Measurements from ENCODE around the gene FCER2. TPM values are rescaled to one million over a fixed set of nuclear protein-coding genes. Genes with fewer than 3 reads are reported as not detected.

The FCER2 gene, protein sequence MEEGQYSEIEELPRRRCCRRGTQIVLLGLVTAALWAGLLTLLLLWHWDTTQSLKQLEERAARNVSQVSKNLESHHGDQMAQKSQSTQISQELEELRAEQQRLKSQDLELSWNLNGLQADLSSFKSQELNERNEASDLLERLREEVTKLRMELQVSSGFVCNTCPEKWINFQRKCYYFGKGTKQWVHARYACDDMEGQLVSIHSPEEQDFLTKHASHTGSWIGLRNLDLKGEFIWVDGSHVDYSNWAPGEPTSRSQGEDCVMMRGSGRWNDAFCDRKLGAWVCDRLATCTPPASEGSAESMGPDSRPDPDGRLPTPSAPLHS
- total RNA-seq (1 to 10 TPM in 1 of 5 donors, not detected in 4; 1.5 TPM), polyA plus RNA-seq (under 1 TPM in 1 of 3 donors, not detected in 2; 0.48 TPM)
- long read RNA-seq, donor 1 = 0 reads
- long read RNA-seq, donor 2, partial matches to known transcripts = 0 of 1 reads
- long read RNA-seq, donor 2, other reads (novel, unspliced or antisense) = 0 of 1 reads
- long read RNA-seq, donor 3 = 0 reads
- long read RNA-seq, donor 4 = 0 reads
- long read RNA-seq, donor 5 = 0 reads
- long read RNA-seq, donor 6, partial matches to known transcripts = 0 of 1 reads
- long read RNA-seq, donor 6, other reads (novel, unspliced or antisense) = 0 of 1 reads
- long read RNA-seq, donor 7, partial matches to known transcripts = 0 of 1 reads
- long read RNA-seq, donor 7, other reads (novel, unspliced or antisense) = 0 of 1 reads
- long read RNA-seq, donor 8 = 0 reads
- long read RNA-seq, donor 9 = 0 reads
- long read RNA-seq, donor 10 = 0 reads

DNA sequence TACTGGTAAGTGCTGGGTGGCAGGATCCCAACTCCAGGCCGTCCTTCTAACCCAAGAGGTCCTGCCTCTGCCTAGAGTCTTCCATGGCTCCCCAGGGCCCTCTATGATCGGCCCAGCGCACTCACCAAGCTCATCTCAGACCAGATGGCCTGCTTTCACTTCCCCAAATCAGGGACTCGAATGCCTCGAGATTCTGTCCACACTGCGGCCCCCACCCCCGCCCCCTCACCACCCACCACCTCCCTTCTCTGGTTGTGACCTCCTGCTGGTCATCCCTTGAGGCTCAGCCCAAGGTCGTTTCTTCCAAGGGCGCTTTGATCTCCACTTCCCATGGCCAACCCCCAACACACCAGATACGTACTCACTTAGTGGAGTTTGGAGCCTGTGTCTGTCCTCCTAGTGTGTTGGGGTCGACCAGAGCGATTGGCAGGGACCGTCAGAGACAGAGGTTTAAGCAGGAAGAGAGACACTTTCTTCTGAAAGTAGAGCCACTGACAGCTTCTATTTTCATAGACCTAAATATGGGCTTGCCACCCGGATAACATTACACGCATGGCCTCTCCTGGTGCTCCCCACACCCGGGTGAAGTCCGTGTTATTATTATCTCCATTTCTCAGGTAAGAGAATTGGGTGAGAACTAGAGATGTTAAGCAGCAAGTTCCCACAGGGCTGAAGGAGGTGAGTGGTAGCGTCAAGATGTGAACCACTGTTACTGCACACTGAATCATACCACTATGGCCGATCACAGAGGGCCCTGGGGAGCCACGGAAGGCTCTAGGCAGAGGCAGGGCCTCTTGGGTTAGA, at the start of gene FCER2:
Gene FCER2 (minus strand): TSS at position 478 of the 804 bp plus-strand sequence. CDS start 2,371 bp downstream, outside the sequence.
- Histone ChIP-seq H3K27me3 (peaks cover 4 to 82% (median 29%) of the 10 kb centered on the region in 3 donors), H3K4me1 (peaks cover 0 to 9% (median 0%) of the 10 kb centered on the region in 4 donors), H3K36me3 (no peaks in the 10 kb centered on the region), H3K4me3 (no peak within 1 kb of the TSS), H3K27ac (no peak within 1 kb of the TSS), H3K9me3 (no peaks in the 10 kb centered on the region)
- WGBS, 5 donors = 54 to 59% (median 59%) methylated on average over 18 to 20 of the region's 20 CpGs
- intact Hi-C loops (cut with DNase I; ENCODE audit: low total_unique reads) = no loop called here
- TF ChIP-seq POLR2A (IDR thresholded peaks at IDR 0.05) (no peak), EP300 (IDR thresholded peaks at IDR 0.05) (no peak), POLR2AphosphoS5 (IDR thresholded peaks at IDR 0.05) (no peak)
- TF ChIP-seq, protein P1, sequence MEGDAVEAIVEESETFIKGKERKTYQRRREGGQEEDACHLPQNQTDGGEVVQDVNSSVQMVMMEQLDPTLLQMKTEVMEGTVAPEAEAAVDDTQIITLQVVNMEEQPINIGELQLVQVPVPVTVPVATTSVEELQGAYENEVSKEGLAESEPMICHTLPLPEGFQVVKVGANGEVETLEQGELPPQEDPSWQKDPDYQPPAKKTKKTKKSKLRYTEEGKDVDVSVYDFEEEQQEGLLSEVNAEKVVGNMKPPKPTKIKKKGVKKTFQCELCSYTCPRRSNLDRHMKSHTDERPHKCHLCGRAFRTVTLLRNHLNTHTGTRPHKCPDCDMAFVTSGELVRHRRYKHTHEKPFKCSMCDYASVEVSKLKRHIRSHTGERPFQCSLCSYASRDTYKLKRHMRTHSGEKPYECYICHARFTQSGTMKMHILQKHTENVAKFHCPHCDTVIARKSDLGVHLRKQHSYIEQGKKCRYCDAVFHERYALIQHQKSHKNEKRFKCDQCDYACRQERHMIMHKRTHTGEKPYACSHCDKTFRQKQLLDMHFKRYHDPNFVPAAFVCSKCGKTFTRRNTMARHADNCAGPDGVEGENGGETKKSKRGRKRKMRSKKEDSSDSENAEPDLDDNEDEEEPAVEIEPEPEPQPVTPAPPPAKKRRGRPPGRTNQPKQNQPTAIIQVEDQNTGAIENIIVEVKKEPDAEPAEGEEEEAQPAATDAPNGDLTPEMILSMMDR (IDR thresholded peaks at IDR 0.05) = no peak
- DNase-seq = no peak

DNA sequence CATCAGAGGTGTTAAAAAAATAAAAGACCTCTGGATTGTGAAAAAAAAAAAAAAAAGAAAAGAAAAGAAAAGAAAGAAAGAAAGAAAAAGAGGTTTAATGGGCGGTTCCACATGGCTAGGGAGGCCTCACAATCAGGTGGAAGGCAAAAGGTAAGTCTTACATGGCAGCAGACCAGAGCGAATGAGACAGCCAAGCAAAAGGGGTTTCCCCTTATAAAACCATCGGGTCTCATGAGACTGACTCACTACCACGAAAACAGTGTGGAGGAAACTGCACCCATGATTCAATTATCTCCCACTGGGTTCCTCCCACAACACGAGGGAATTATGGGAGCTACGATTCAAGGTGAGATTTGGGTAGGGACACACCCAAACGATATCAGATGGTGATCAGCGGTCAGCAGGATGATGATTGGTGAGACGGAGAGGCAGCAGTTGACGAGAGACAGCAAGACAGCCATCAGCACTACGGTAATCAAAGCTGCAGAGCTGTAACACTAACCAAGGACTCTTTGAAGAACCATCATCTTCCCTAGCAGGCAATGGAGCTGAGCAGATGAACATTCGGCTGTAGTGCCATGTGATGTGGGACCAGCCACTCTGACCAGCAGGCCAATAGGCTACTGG, 49.3 kb upstream of the FCER2 start:
- Histone ChIP-seq H3K4me3 (no peak overlapping the region), H3K27ac (no peak overlapping the region), H3K27me3 (peaks cover 0 to 38% (median 5%) of the 10 kb centered on the region in 3 donors), H3K9me3 (peaks cover 0 to 8% (median 8%) of the 10 kb centered on the region in 4 donors), H3K36me3 (no peaks in the 10 kb centered on the region), H3K4me1 (no peaks in the 10 kb centered on the region)
- WGBS, 5 donors = 69 to 74% (median 70%) methylated on average over 12 of the region's 12 CpGs
- TF ChIP-seq POLR2A (IDR thresholded peaks at IDR 0.05) (no peak), EP300 (IDR thresholded peaks at IDR 0.05) (no peak), POLR2AphosphoS5 (IDR thresholded peaks at IDR 0.05) (no peak)
- TF ChIP-seq, protein P1 (IDR thresholded peaks at IDR 0.05) = no peak
- DNase-seq = no peak
- intact Hi-C loops (cut with DNase I; ENCODE audit: low total_unique reads) = no loop called here

DNA sequence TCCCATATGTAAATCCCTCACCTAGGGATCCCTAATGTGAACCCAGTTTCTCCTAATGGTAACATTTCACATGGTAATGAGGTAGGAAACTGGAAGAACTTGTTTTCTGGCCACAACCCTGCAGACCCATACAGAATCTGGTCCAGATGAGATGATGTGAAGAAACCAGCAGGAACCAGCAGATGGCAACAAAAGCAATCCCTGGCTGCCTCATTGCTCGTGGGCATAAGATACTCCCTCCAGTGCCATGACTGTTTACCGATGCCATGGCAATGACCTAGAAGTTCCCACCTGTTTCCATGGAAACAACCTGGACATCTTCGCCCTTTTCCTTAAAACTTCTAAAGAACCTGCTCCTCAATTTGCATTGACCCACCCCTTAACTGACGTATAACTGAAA, 46.8 kb upstream of the FCER2 start:
- H3K4me3 ChIP-seq = no peak overlapping the region
- no peak overlapping the region for H3K27ac ChIP-seq
- H3K36me3 ChIP-seq = no peaks in the 10 kb centered on the region
- H3K9me3 ChIP-seq = no peaks in the 10 kb centered on the region
- intact Hi-C loops (cut with DNase I; ENCODE audit: low total_unique reads) = no loop called here
- peak in 1 of 2 donors; percentile 41 for DNase-seq
- H3K27me3 ChIP-seq = peaks cover 0 to 52% (median 5%) of the 10 kb centered on the region in 3 donors
- 14 to 26% (median 20%) methylated on average over 4 of the region's 4 CpGs for WGBS, 5 donors
- no peaks in the 10 kb centered on the region for H3K4me1 ChIP-seq
- TF ChIP-seq POLR2A (IDR thresholded peaks at IDR 0.05) (no peak), EP300 (IDR thresholded peaks at IDR 0.05) (no peak), POLR2AphosphoS5 (IDR thresholded peaks at IDR 0.05) (no peak)
- TF ChIP-seq, protein P1 (IDR thresholded peaks at IDR 0.05) = no peak
